HepG2 (cell line): ENCODE results near the gene CMTM4. TPM values are rescaled to one million over a fixed set of nuclear protein-coding genes. Genes with fewer than 3 reads are reported as not detected.

Source experiments
- AGO2 ChIP-seq: fragments of 200-400 bp; formaldehyde crosslinking; optimal IDR thresholded peaks from 2 replicates; pipeline ENCODE3; 2017; ENCODE audit warnings: mild to moderate bottlenecking, low read depth, low read length, moderate library complexity
- CHCHD3 ChIP-seq: sonication (generic); formaldehyde crosslinking; IDR thresholded peaks from 2 replicates; pipeline ENCODE4 v1.8.0; 2022; ENCODE audit warnings: mild to moderate bottlenecking, missing genetic modification reagents, moderate library complexity
- FIP1L1 ChIP-seq: fragments of 200-400 bp; formaldehyde crosslinking; IDR thresholded peaks from 2 replicates; pipeline ENCODE4 v1.6.1; 2018; ENCODE audit warnings: low read depth, mild to moderate bottlenecking, low read length, moderate library complexity, borderline replicate concordance; ENCODE audit not compliant: insufficient read depth
- FOSL1 ChIP-seq: sonication (generic); formaldehyde crosslinking; IDR thresholded peaks from 2 replicates; pipeline ENCODE4 v1.9.0; 2021; ENCODE audit warnings: missing genetic modification reagents, borderline replicate concordance
- HMGA1 ChIP-seq: sonication (generic); formaldehyde crosslinking; conservative IDR thresholded peaks from 2 replicates; pipeline ENCODE4 v1.4.0; 2020; ENCODE audit warnings: missing genetic modification reagents
- NFE2L1 ChIP-seq: sonication (generic); formaldehyde crosslinking; IDR thresholded peaks from 2 replicates; pipeline ENCODE4 v1.4.0; 2020; ENCODE audit warnings: missing genetic modification reagents, mild to moderate bottlenecking, borderline replicate concordance
- POGZ ChIP-seq: sonication (generic); formaldehyde crosslinking; IDR thresholded peaks from 2 replicates; pipeline ENCODE4 v1.4.0; 2020; ENCODE audit warnings: mild to moderate bottlenecking, missing genetic modification reagents
- TARDBP ChIP-seq: sonication (generic); formaldehyde crosslinking; IDR thresholded peaks from 2 replicates; pipeline ENCODE4 v1.8.0; 2022; ENCODE audit warnings: mild to moderate bottlenecking, missing genetic modification reagents
- TBP ChIP-seq: sonication (generic); formaldehyde crosslinking; IDR thresholded peaks from 2 replicates; pipeline ENCODE4 v1.5.0; 2020; ENCODE audit warnings: missing genetic modification reagents
- ZBTB2 ChIP-seq: sonication (generic); formaldehyde crosslinking; IDR thresholded peaks from 2 replicates; pipeline ENCODE4 v1.8.0; 2022; ENCODE audit warnings: low read depth, missing genetic modification reagents
- ZFP41 ChIP-seq: sonication (generic); formaldehyde crosslinking; IDR thresholded peaks from 2 replicates; pipeline ENCODE4 v1.4.0; 2020; ENCODE audit warnings: mild to moderate bottlenecking, missing genetic modification reagents, borderline replicate concordance
- ZFP90 ChIP-seq: sonication (generic); formaldehyde crosslinking; IDR thresholded peaks from 2 replicates; pipeline ENCODE4 v1.8.0; 2022; ENCODE audit warnings: missing genetic modification reagents, mild to moderate bottlenecking, inconsistent platforms, borderline replicate concordance
- ZNF570 ChIP-seq: sonication (generic); formaldehyde crosslinking; IDR thresholded peaks from 2 replicates; pipeline ENCODE4 v1.4.0; 2020; ENCODE audit warnings: mild to moderate bottlenecking, missing genetic modification reagents, borderline replicate concordance
- ZNF580 ChIP-seq: IDR thresholded peaks from 2 replicates; pipeline ENCODE4 v1.6.1; 2016; ENCODE audit warnings: low read depth, borderline replicate concordance
- ZNF83 ChIP-seq: sonication (generic); formaldehyde crosslinking; IDR thresholded peaks from 2 replicates; pipeline ENCODE4 v1.4.0; 2020; ENCODE audit warnings: missing genetic modification reagents, mild to moderate bottlenecking, borderline replicate concordance
- ZNF891 ChIP-seq: sonication (generic); formaldehyde crosslinking; IDR thresholded peaks from 2 replicates; pipeline ENCODE4 v1.5.0; 2020; ENCODE audit warnings: mild to moderate bottlenecking, missing genetic modification reagents
- polyA plus RNA-seq, 8 experiments: library from polyadenylated mRNA; depleted of rRNA in 3 of 8; stranded (reverse) in 7 of 8; unstranded in 1 of 8; fragments of >200 nt; fragmentation: Illumina TruSeq in 4 of 8; extraction: Trizol in 4 of 8; gene quantifications; 2 replicates each; pipeline versions ENCODE4 v1.2.1 to v1.2.3, GENCODE V29; 2011 to 2016; ENCODE audit warnings: low read depth in 4 of 8, missing spikeins in 1 of 8, mixed read lengths in 1 of 8; ENCODE audit not compliant: insufficient read depth in 1 of 8
- total RNA-seq, 5 experiments: library from RNA; depleted of rRNA; stranded (reverse); fragments of >200 nt; fragmentation: Illumina TruSeq; extraction: Trizol; gene quantifications; 2 replicates each; pipeline ENCODE4 v1.2.3, GENCODE V29; 2016; ENCODE audit warnings: low read depth in 1 of 5
- TF ChIP-seq, protein P1 (sequence below): IDR thresholded peaks from 2 replicates; pipeline ENCODE4 v1.6.1; 2016; ENCODE audit warnings: mild to moderate bottlenecking
- TF ChIP-seq, protein P2 (sequence below): IDR thresholded peaks from 2 replicates; pipeline ENCODE4 v1.6.1; 2016; ENCODE audit warnings: missing compliant biosample characterization, missing genetic modification reagents, borderline replicate concordance
- TF ChIP-seq, protein P3 (sequence below): sonication (generic); formaldehyde crosslinking; IDR thresholded peaks from 2 replicates; pipeline ENCODE4 v1.5.0; 2020; ENCODE audit warnings: missing genetic modification reagents
- TF ChIP-seq, protein P4 (sequence below): sonication (generic); formaldehyde crosslinking; IDR thresholded peaks from 2 replicates; pipeline ENCODE4 v1.4.0; 2020; ENCODE audit warnings: mild to moderate bottlenecking, low read depth, missing genetic modification reagents

CMTM4 gene
- total and polyA plus RNA-seq, 2 of the 13 experiments (the other 11 are each of a cell fraction or from before 2014, with no cell fraction given) = 32.0 to 36.3 TPM

DNA sequence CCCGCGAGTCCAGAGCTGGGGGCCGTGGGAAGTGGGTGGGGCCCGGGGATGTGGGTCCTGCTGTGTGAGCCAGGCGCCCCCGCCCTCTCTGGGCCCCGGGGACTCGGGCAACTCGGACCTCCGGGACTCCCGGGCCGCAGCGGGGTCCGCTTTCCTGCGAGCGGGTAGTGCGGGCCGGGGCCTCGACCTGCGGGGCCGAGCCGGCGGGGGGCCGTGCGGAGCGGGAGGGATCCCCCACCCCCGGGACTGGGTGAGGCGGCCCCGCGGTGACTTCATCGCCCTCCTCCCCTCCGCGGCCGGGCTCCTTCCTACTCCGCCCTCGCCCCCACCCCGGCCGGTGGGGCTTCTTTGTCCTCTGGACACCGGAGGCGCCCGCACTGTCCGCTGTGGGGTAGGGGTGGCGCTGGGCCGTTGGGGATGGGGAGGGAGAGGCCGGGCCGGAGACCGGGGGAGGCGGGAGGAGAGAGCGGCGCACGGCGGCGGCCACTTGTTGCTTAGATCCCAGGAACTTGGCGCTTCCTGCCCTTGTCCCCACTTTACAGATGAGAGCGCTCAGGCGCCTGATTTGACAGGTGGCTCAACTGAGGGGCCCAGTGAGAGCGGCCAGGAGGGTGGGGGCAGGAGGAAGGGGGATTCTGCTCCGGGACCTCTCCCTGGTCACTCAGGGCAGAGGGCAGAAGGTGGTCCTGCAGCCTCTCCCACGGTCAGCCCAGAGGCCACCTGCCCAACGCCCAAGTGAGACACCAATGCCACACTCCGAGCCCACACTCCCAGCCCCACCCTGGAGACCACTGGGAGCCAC is 91.2 kb downstream of the CMTM4 start (continued):
- TF ChIP-seq ZNF891 (CRISPR knock-in tag) (0 out of 2 replicates have a peak, but pooled peaks have one; percentile 29), ZNF83 (no peak), TARDBP (CRISPR knock-in tag) (no peak), ZFP41 (CRISPR knock-in tag) (no peak), ZBTB2 (CRISPR knock-in tag) (no peak), CHCHD3 (no peak), ZNF580 (CRISPR knock-in tag) (0 out of 2 replicates have a peak, but pooled peaks have one; percentile 8), ZNF570 (CRISPR knock-in tag) (no peak), TBP (CRISPR knock-in tag) (peak; percentile 81; the same call in 1 of the 2 replicates), ZFP90 (peak; percentile 58; the same call in 1 of the 2 replicates), NFE2L1 (no peak), POGZ (CRISPR knock-in tag) (no peak), FIP1L1 (no peak), AGO2 (peak; percentile 76), FOSL1 (CRISPR knock-in tag) (no peak), HMGA1 (CRISPR knock-in tag) (no peak)
- TF ChIP-seq, protein P1, sequence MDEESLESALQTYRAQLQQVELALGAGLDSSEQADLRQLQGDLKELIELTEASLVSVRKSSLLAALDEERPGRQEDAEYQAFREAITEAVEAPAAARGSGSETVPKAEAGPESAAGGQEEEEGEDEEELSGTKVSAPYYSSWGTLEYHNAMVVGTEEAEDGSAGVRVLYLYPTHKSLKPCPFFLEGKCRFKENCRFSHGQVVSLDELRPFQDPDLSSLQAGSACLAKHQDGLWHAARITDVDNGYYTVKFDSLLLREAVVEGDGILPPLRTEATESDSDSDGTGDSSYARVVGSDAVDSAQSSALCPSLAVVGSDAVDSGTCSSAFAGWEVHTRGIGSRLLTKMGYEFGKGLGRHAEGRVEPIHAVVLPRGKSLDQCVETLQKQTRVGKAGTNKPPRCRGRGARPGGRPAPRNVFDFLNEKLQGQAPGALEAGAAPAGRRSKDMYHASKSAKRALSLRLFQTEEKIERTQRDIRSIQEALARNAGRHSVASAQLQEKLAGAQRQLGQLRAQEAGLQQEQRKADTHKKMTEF (CRISPR knock-in tag) = peak; percentile 63; the same call in 1 of the 2 replicates
- TF ChIP-seq, protein P2, sequence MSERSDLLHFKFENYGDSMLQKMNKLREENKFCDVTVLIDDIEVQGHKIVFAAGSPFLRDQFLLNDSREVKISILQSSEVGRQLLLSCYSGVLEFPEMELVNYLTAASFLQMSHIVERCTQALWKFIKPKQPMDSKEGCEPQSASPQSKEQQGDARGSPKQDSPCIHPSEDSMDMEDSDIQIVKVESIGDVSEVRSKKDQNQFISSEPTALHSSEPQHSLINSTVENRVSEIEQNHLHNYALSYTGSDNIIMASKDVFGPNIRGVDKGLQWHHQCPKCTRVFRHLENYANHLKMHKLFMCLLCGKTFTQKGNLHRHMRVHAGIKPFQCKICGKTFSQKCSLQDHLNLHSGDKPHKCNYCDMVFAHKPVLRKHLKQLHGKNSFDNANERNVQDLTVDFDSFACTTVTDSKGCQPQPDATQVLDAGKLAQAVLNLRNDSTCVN (CRISPR knock-in tag) = no peak
- TF ChIP-seq, protein P3, sequence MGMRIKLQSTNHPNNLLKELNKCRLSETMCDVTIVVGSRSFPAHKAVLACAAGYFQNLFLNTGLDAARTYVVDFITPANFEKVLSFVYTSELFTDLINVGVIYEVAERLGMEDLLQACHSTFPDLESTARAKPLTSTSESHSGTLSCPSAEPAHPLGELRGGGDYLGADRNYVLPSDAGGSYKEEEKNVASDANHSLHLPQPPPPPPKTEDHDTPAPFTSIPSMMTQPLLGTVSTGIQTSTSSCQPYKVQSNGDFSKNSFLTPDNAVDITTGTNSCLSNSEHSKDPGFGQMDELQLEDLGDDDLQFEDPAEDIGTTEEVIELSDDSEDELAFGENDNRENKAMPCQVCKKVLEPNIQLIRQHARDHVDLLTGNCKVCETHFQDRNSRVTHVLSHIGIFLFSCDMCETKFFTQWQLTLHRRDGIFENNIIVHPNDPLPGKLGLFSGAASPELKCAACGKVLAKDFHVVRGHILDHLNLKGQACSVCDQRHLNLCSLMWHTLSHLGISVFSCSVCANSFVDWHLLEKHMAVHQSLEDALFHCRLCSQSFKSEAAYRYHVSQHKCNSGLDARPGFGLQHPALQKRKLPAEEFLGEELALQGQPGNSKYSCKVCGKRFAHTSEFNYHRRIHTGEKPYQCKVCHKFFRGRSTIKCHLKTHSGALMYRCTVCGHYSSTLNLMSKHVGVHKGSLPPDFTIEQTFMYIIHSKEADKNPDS (CRISPR knock-in tag) = 0 out of 2 replicates have a peak, but pooled peaks have one; percentile 63
- TF ChIP-seq, protein P4, sequence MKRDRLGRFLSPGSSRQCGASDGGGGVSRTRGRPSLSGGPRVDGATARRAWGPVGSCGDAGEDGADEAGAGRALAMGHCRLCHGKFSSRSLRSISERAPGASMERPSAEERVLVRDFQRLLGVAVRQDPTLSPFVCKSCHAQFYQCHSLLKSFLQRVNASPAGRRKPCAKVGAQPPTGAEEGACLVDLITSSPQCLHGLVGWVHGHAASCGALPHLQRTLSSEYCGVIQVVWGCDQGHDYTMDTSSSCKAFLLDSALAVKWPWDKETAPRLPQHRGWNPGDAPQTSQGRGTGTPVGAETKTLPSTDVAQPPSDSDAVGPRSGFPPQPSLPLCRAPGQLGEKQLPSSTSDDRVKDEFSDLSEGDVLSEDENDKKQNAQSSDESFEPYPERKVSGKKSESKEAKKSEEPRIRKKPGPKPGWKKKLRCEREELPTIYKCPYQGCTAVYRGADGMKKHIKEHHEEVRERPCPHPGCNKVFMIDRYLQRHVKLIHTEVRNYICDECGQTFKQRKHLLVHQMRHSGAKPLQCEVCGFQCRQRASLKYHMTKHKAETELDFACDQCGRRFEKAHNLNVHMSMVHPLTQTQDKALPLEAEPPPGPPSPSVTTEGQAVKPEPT (CRISPR knock-in tag) = no peak
